Spinal cord (tissue), 10 donors: ENCODE measurements around the gene GRHL3. TPM values are rescaled to one million over a fixed set of nuclear protein-coding genes. Genes with fewer than 3 reads are reported as not detected.
A peak's percentile ranks its signal among the peaks of the same experiment; 100 is the strongest.

Experiments used
- DNase-seq, 6 donors: peaks; one replicate each; pipeline versions ENCODE4 v3.0.0 to v3.0.0-alpha.2; 2013 to 2015; ENCODE audit warnings: low spot score in 6 of 6, low read depth in 4 of 6
- H3K27ac ChIP-seq: one replicate; pipeline ENCODE4 v1.5.1; 2013; ENCODE audit warnings: low read depth, low read length, control low read depth
- H3K27me3 ChIP-seq: one replicate; pipeline ENCODE4 v1.6.1; 2013; ENCODE audit warnings: low read length; ENCODE audit not compliant: control insufficient read depth, insufficient read depth
- H3K36me3 ChIP-seq: one replicate; pipeline ENCODE4 v1.6.1; 2013; ENCODE audit warnings: low read length; ENCODE audit not compliant: control insufficient read depth, insufficient read depth
- H3K4me1 ChIP-seq: one replicate; pipeline ENCODE4 v1.6.1; 2013; ENCODE audit warnings: low read length; ENCODE audit not compliant: control insufficient read depth, insufficient read depth
- H3K4me3 ChIP-seq: one replicate; pipeline ENCODE4 v1.5.1; 2013; ENCODE audit warnings: low read depth, low read length, control low read depth
- H3K9me3 ChIP-seq: one replicate; pipeline ENCODE4 v1.6.1; 2013; ENCODE audit warnings: low read length; ENCODE audit not compliant: control insufficient read depth, insufficient read depth
- WGBS: methylation state at CpG from one replicate; pipeline ENCODE4 v1.1.5; 2013; ENCODE audit warnings: missing lambda C conversion rate; ENCODE audit not compliant: insufficient coverage; 5-methylcytosine and 5-hydroxymethylcytosine counted together
- polyA plus RNA-seq, 2 donors: library from polyadenylated mRNA; unstranded; fragments of 120-200 nt; gene quantifications; one replicate each; pipeline ENCODE4 v1.2.1, GENCODE V29; 2013; ENCODE audit not compliant: insufficient read length in 2 of 2
- total RNA-seq, 2 donors: library from RNA; depleted of rRNA in 1 of 2; stranded (reverse); fragments of 120-200 nt in 1 of 2; fragments of >200 nt in 1 of 2; gene quantifications; one replicate each; pipeline versions ENCODE4 v1.2.3 to v1.2.4, GENCODE V29; 2013 to 2014
- donor health status: healthy.

GRHL3 gene
- total and polyA plus RNA-seq, 4 donors = 0.69 to 3.0 (median 2.7) TPM

DNA sequence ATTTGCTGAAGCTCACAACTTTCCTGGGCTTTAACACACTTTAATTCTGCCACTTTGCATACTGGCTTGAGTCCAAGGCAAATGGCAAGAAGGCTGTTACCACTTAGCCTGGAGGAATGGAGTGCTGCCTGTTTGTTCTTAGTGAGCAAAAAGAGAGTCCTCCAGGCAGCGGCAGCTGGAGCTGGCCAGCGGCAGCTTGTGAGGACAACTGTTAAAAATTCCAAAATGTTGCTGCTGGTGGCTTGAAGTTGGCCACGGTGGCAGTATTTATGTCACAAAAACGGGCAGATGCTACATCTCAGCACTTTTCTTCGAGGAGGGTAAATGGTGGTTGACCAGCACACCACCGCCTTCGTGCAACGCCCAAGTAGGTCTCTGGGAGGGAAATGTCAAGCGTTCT, 67.1 kb downstream of the GRHL3 start:
- Histone ChIP-seq H3K4me3 (no peak overlapping the region), H3K27me3 (no peaks in the 10 kb centered on the region), H3K36me3 (no peaks in the 10 kb centered on the region), H3K27ac (no peak overlapping the region), H3K9me3 (no peaks in the 10 kb centered on the region), H3K4me1 (peaks cover 17% of the 10 kb centered on the region)
- WGBS = 56% methylated on average over 9 of the region's 9 CpGs
- peak in 4 of 6 donors; percentile 24 to 87 (median 60) for DNase-seq

GRCh38 chr1:24386931-24387330, 67.8 kb downstream of the GRHL3 start:
- Histone ChIP-seq H3K4me3 (no peak overlapping the region), H3K4me1 (peaks cover 17% of the 10 kb centered on the region), H3K36me3 (no peaks in the 10 kb centered on the region), H3K27me3 (no peaks in the 10 kb centered on the region), H3K27ac (no peak overlapping the region), H3K9me3 (no peaks in the 10 kb centered on the region)
- no peak for DNase-seq
- WGBS = 95% methylated on average over 9 of the region's 11 CpGs

- no CpG with 5 or more reads among the region's 1 CpG for WGBS
- no peaks in the 10 kb centered on the region for H3K36me3 ChIP-seq
Measured at GRCh38 chr1:24387636-24388175, 68.5 kb downstream of the GRHL3 start.

DNA sequence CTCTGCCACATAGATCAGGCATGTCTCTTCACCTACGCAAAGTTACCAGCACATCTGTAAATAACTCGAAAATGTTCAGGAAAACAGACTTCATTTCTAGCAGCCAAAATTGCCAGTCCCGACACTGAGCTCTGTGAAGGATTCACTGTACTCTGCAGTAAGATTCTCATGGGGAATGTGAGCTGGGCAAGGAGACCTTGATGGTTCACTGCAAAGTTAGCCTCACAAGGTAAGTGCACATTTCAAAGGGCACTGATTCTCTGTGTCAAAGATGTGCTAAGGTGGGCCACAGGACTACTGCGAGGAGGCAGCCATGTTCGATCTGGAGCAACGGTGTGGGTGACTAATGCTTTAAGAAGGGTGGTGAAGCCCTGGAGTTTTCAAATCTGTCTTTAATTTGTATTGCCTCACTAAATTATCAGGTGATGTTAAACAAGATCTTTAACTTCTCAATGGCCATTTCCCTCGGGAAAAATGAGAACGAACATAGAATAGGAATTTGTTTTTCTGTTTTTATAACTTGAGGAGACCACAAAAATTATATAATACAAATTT, 69.3 kb downstream of the GRHL3 start:
- Histone ChIP-seq H3K4me1 (peaks cover 21% of the 10 kb centered on the region), H3K36me3 (no peaks in the 10 kb centered on the region), H3K9me3 (no peaks in the 10 kb centered on the region), H3K4me3 (no peak overlapping the region), H3K27ac (no peak overlapping the region), H3K27me3 (no peaks in the 10 kb centered on the region)
- WGBS = 100% methylated on average over 1 of the region's 8 CpGs
- DNase-seq = no peak

More at GRCh38 chr1:24387636-24388175, 68.5 kb downstream of the GRHL3 start:
- no peak for DNase-seq
- Histone ChIP-seq H3K4me3 (no peak overlapping the region), H3K27me3 (no peaks in the 10 kb centered on the region), H3K9me3 (no peaks in the 10 kb centered on the region), H3K27ac (no peak overlapping the region), H3K4me1 (peaks cover 21% of the 10 kb centered on the region)

DNA sequence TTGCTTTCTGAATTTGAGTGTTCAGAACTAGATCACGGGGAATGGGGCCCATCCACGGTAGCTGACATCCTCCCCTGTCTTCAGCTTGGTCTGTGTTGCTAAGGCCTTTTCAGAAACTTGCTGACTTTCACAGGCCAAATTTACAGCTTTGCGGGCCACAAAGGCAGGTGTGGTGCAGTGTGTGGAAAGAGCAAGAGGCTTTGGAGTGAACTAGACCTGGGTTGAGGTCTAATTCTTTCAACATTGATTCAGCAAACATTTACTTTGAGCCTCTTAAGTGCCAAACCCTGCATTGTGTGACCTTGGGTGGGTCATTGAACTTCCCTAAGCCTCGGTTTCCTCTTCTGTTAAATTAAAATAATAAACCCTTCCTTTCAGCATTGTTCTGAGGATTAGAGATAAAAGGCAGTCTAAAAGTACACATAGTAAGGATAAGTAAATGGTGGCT, 70.1 kb downstream of the GRHL3 start:
- no peak overlapping the region for H3K27ac ChIP-seq
- no peaks in the 10 kb centered on the region for H3K9me3 ChIP-seq
- WGBS = 90% methylated on average over 3 of the region's 4 CpGs
- DNase-seq = no peak
- peaks cover 21% of the 10 kb centered on the region for H3K4me1 ChIP-seq
- H3K27me3 ChIP-seq = no peaks in the 10 kb centered on the region
- no peak overlapping the region for H3K4me3 ChIP-seq
- H3K36me3 ChIP-seq = no peaks in the 10 kb centered on the region

- H3K4me1 ChIP-seq = peaks cover 20% of the 10 kb centered on the region
- no peaks in the 10 kb centered on the region for H3K9me3 ChIP-seq
- WGBS = 2% methylated on average over 6 of the region's 12 CpGs
- H3K27me3 ChIP-seq = no peaks in the 10 kb centered on the region
- H3K36me3 ChIP-seq = no peaks in the 10 kb centered on the region
- H3K27ac ChIP-seq = peak overlapping the region; percentile 45
- H3K4me3 ChIP-seq = no peak overlapping the region
- DNase-seq = peak in 4 of 6 donors; percentile 44 to 92 (median 74)
Measured at GRCh38 chr1:24390924-24391782, 72.0 kb downstream of the GRHL3 start.

GRCh38 chr1:24391882-24392603, 72.9 kb downstream of the GRHL3 start:
- Histone ChIP-seq H3K27ac (peak overlapping the region; percentile 45), H3K36me3 (no peaks in the 10 kb centered on the region), H3K27me3 (no peaks in the 10 kb centered on the region), H3K4me1 (peaks cover 13% of the 10 kb centered on the region), H3K4me3 (no peak overlapping the region), H3K9me3 (no peaks in the 10 kb centered on the region)
- WGBS = 55% methylated on average over 10 of the region's 11 CpGs
- peak in 2 of 6 donors; percentile 73 to 76 for DNase-seq

DNA sequence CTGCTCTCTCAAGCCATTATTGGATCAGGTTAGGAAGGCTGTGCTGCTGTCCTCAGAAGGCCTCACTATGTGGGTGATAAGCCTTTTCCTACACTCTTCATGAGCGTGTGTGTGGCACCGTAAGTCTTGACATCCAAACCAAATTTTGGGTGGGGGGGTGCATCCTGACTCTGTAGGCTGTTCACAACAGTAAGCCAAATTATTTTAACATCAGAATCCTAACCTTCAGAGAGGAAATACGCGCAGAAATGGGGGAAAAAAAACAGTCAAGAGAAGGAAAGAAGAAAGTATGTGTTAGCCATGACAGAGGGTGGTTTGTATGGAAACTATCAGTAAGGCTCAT, 73.4 kb downstream of the GRHL3 start:
- WGBS = no CpG with 5 or more reads among the region's 4 CpGs
- peaks cover 13% of the 10 kb centered on the region for H3K4me1 ChIP-seq
- H3K9me3 ChIP-seq = no peaks in the 10 kb centered on the region
- H3K36me3 ChIP-seq = no peaks in the 10 kb centered on the region
- no peak overlapping the region for H3K27ac ChIP-seq
- H3K4me3 ChIP-seq = no peak overlapping the region
- DNase-seq = no peak
- no peaks in the 10 kb centered on the region for H3K27me3 ChIP-seq

- H3K27ac ChIP-seq = no peak overlapping the region
- H3K4me1 ChIP-seq = peaks cover 13% of the 10 kb centered on the region
- H3K9me3 ChIP-seq = no peaks in the 10 kb centered on the region
- H3K36me3 ChIP-seq = no peaks in the 10 kb centered on the region
- H3K4me3 ChIP-seq = no peak overlapping the region
- H3K27me3 ChIP-seq = no peaks in the 10 kb centered on the region
- WGBS = 100% methylated on average over 2 of the region's 4 CpGs
- no peak for DNase-seq
Measured at GRCh38 chr1:24392982-24393650, 74.0 kb downstream of the GRHL3 start.
